Neural cell (in vitro differentiated cells): ENCODE measurements around the gene EHBP1. TPM values are rescaled to one million over a fixed set of nuclear protein-coding genes. Genes with fewer than 3 reads are reported as not detected.

ENCODE experiments used
- H2AFZ ChIP-seq: fragments of 200-600, 300-800 bp; sonication (generic), shearing (Covaris generic); 2 replicates; pipeline ENCODE4 v1.6.0; 2014; ENCODE audit warnings: low read depth, mild to moderate bottlenecking, antibody characterized with exemption, low read length, moderate library complexity
- H3F3A ChIP-seq: fragments of 200-600 bp; shearing (Covaris generic); 2 replicates; pipeline ENCODE4 v1.6.1; 2016; ENCODE audit warnings: mild to moderate bottlenecking, moderate library complexity, mixed read lengths, antibody characterized with exemption, low read length; ENCODE audit not compliant: insufficient read depth, poor library complexity, severe bottlenecking
- H3K27ac ChIP-seq: fragments of 200-600, 300-800 bp; sonication (generic), shearing (Covaris generic); 2 replicates; pipeline ENCODE4 v1.5.1; 2014; ENCODE audit warnings: mild to moderate bottlenecking, low read length, moderate library complexity
- H3K27me3 ChIP-seq: fragments of 300-800, 200-600 bp; sonication (generic), shearing (Covaris generic); 2 replicates; pipeline ENCODE4 v1.6.0; 2014; ENCODE audit warnings: mild to moderate bottlenecking, low read depth, low read length, moderate library complexity; ENCODE audit not compliant: insufficient read depth
- H3K36me3 ChIP-seq: fragments of 300-800, 200-600 bp; sonication (generic), shearing (Covaris generic); 2 replicates; pipeline ENCODE4 v1.5.1; 2014; ENCODE audit warnings: mild to moderate bottlenecking, antibody characterized with exemption, low read length, moderate library complexity; ENCODE audit not compliant: insufficient read depth
- H3K4me2 ChIP-seq: fragments of 300-800, 200-600 bp; sonication (generic), shearing (Covaris generic); 2 replicates; pipeline ENCODE4 v1.6.0; 2014; ENCODE audit warnings: mild to moderate bottlenecking, low read length
- H3K4me3 ChIP-seq: fragments of 300-800, 200-600 bp; sonication (generic), shearing (Covaris generic); 2 replicates; pipeline ENCODE4 v1.5.1; 2014; ENCODE audit warnings: mild to moderate bottlenecking, low read length, moderate library complexity
- H3K79me2 ChIP-seq: fragments of 200-600 bp; shearing (Covaris generic); replicated peaks from 2 replicates; pipeline ENCODE4 v1.6.0; 2014; ENCODE audit warnings: mild to moderate bottlenecking, low read length, moderate library complexity; ENCODE audit not compliant: insufficient read depth
- H3K9ac ChIP-seq: fragments of 300-800, 200-600 bp; sonication (generic), shearing (Covaris generic); 2 replicates; pipeline ENCODE4 v1.6.1; 2016; ENCODE audit warnings: mild to moderate bottlenecking, low read length, mixed read lengths
- H3K9me2 ChIP-seq: fragments of 200-600 bp; shearing (Covaris generic); 2 replicates; pipeline ENCODE4 v1.6.1; 2016; ENCODE audit warnings: mild to moderate bottlenecking, low read length, mixed read lengths; ENCODE audit not compliant: insufficient read depth
- H3K9me3 ChIP-seq: fragments of 200-600, 300-800 bp; sonication (generic), shearing (Covaris generic); 2 replicates; pipeline ENCODE4 v1.6.1; 2016; ENCODE audit warnings: mild to moderate bottlenecking, mixed run types, low read length, moderate library complexity, mixed read lengths
- H4K20me1 ChIP-seq: fragments of 200-600 bp; shearing (Covaris generic); 2 replicates; pipeline ENCODE4 v1.6.1; 2016; ENCODE audit warnings: mild to moderate bottlenecking, mixed run types; ENCODE audit not compliant: insufficient read depth
- CTCF ChIP-seq: fragments of 450-650 bp; IDR thresholded peaks from 2 replicates; pipeline ENCODE4 v1.5.1; 2014; ENCODE audit warnings: antibody characterized with exemption, mild to moderate bottlenecking, moderate library complexity; ENCODE audit not compliant: poor library complexity, severe bottlenecking
- EP300 ChIP-seq: fragments of 450-650 bp; conservative IDR thresholded peaks from 2 replicates; pipeline ENCODE4 v1.6.1; 2014; ENCODE audit warnings: antibody characterized with exemption, mild to moderate bottlenecking, moderate library complexity; ENCODE audit not compliant: poor library complexity, severe bottlenecking
- EZH2 ChIP-seq: fragments of 200-600, 300-800 bp; shearing (Covaris generic), sonication (generic); IDR thresholded peaks from 2 replicates; pipeline ENCODE4 v1.6.1; 2014; ENCODE audit warnings: antibody characterized with exemption, low read length, borderline replicate concordance, mild to moderate bottlenecking; ENCODE audit not compliant: insufficient read depth, poor library complexity, severe bottlenecking
- MXI1 ChIP-seq: fragments of 450-650 bp; conservative IDR thresholded peaks from 2 replicates; pipeline ENCODE4 v1.6.1; 2014; ENCODE audit warnings: antibody characterized with exemption, mild to moderate bottlenecking; ENCODE audit not compliant: poor library complexity, severe bottlenecking
- POLR2AphosphoS5 ChIP-seq: IDR thresholded peaks from 2 replicates; pipeline ENCODE4 v1.6.1; 2012
- RAD21 ChIP-seq: fragments of 450-650 bp; conservative IDR thresholded peaks from 2 replicates; pipeline ENCODE4 v1.6.1; 2014; ENCODE audit warnings: antibody characterized with exemption, mild to moderate bottlenecking, moderate library complexity
- REST ChIP-seq: IDR thresholded peaks from 2 replicates; pipeline ENCODE4 v1.6.1; 2012; ENCODE audit warnings: borderline replicate concordance
- SMC3 ChIP-seq: fragments of 450-650 bp; conservative IDR thresholded peaks from 2 replicates; pipeline ENCODE4 v1.6.1; 2014; ENCODE audit warnings: antibody characterized with exemption, mild to moderate bottlenecking, moderate library complexity; ENCODE audit not compliant: poor library complexity
- TAF1 ChIP-seq: IDR thresholded peaks from 2 replicates; pipeline ENCODE4 v1.6.1; 2012; ENCODE audit warnings: low read depth
- polyA plus RNA-seq: library from polyadenylated mRNA; depleted of rRNA; stranded (reverse); fragments of >200 nt; gene quantifications from 2 replicates; pipeline ENCODE4 v1.2.3, GENCODE V29; 2014

EHBP1 gene
- polyA plus RNA-seq, 1 donor from 2014 or later, result 52.6 TPM

GRCh38 chr2:62803961-62804360, 98.4 kb downstream of the EHBP1 start:
- H3K4me3 ChIP-seq, result no peak overlapping the region
- H3F3A ChIP-seq, result no peaks in the 10 kb centered on the region
- no peaks in the 10 kb centered on the region for H3K9me3 ChIP-seq
- no peak overlapping the region for H2AFZ ChIP-seq
- no peak overlapping the region for H3K27ac ChIP-seq
- TF ChIP-seq EZH2 (no peak), EP300 (no peak), CTCF (no peak), MXI1 (no peak), REST (no peak), RAD21 (no peak), POLR2AphosphoS5 (no peak), SMC3 (no peak), TAF1 (no peak)
- no peak overlapping the region for H3K9ac ChIP-seq
- H3K4me2 ChIP-seq, result no peak overlapping the region
- H4K20me1 ChIP-seq, result no peaks in the 10 kb centered on the region
- no peaks in the 10 kb centered on the region for H3K27me3 ChIP-seq
- no peaks in the 10 kb centered on the region for H3K79me2 ChIP-seq
- no peaks in the 10 kb centered on the region for H3K9me2 ChIP-seq
- no peaks in the 10 kb centered on the region for H3K36me3 ChIP-seq

GRCh38 chr2:62806231-62806630, 100.7 kb downstream of the EHBP1 start:
- no peaks in the 10 kb centered on the region for H3K36me3 ChIP-seq
- TF ChIP-seq EZH2 (no peak), POLR2AphosphoS5 (no peak), SMC3 (no peak), RAD21 (no peak), MXI1 (no peak), REST (no peak), CTCF (no peak), EP300 (no peak), TAF1 (no peak)
- no peak overlapping the region for H3K9ac ChIP-seq
- H3K4me2 ChIP-seq, result no peak overlapping the region
- no peaks in the 10 kb centered on the region for H3K27me3 ChIP-seq
- H3K9me3 ChIP-seq, result no peaks in the 10 kb centered on the region
- no peaks in the 10 kb centered on the region for H3K9me2 ChIP-seq
- H3K27ac ChIP-seq, result no peak overlapping the region
- H2AFZ ChIP-seq, result no peak overlapping the region
- no peaks in the 10 kb centered on the region for H4K20me1 ChIP-seq
- no peak overlapping the region for H3K4me3 ChIP-seq
- no peaks in the 10 kb centered on the region for H3K79me2 ChIP-seq
- H3F3A ChIP-seq, result no peaks in the 10 kb centered on the region
